ENCODE measurements around the gene FBXW5.
A peak's percentile ranks its signal among the peaks of the same experiment; 100 is the strongest.

Gene FBXW5

DNA sequence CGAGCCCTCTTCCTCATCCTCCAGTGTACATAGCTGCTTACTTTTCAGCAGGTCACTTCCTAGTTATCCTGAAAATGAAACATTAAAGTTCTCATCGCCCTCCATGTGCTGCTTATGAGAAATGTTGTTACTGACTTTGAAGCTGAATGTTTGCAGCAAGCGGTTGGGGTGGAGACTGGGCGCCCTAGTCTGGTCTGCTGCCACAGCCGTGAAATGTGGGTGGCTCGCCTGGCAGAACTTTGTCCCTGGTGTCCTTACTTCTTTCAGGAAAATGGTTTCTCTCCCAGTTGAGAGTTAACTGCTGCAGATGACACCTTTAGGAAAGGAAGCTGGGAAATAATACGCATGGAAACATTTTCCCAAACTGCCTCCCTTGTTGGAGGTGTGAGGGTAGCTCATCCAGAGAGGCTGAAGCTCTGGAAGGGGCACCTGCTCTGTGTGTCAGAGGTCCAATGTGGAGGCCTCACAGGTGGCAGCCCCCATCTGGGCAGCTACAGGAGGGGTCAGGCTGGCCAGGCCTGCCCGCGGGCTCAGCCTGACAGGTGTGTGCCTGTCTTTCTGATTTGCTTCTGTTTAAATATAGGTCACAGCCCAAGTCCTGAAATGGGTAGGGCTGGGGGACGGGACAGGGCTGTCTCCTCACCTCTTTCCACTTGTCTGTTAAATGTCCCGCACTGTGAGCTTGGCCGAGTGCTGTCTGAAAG lies 34.2 kb downstream of the FBXW5 start:
- CTCF ChIA-PET: interaction anchor here (0.7 to 0.8 kb wide), 2 partner anchors 19 to 119 kb away, joined by 3 to 4 read pairs; no protein-coding TSS in a partner anchor
- DNase-seq (ENCODE audit: low read depth, low spot score): no peak
- TF ChIP-seq, protein P1, sequence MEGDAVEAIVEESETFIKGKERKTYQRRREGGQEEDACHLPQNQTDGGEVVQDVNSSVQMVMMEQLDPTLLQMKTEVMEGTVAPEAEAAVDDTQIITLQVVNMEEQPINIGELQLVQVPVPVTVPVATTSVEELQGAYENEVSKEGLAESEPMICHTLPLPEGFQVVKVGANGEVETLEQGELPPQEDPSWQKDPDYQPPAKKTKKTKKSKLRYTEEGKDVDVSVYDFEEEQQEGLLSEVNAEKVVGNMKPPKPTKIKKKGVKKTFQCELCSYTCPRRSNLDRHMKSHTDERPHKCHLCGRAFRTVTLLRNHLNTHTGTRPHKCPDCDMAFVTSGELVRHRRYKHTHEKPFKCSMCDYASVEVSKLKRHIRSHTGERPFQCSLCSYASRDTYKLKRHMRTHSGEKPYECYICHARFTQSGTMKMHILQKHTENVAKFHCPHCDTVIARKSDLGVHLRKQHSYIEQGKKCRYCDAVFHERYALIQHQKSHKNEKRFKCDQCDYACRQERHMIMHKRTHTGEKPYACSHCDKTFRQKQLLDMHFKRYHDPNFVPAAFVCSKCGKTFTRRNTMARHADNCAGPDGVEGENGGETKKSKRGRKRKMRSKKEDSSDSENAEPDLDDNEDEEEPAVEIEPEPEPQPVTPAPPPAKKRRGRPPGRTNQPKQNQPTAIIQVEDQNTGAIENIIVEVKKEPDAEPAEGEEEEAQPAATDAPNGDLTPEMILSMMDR (IDR thresholded peaks at IDR 0.05; ENCODE audit: insufficient read depth, low read length, missing control alignments): no peak
- no peak overlapping the region for H3K4me3 ChIP-seq (ENCODE audit: low read depth, low read length)
- POLR2A ChIA-PET: no interaction called here

DNA sequence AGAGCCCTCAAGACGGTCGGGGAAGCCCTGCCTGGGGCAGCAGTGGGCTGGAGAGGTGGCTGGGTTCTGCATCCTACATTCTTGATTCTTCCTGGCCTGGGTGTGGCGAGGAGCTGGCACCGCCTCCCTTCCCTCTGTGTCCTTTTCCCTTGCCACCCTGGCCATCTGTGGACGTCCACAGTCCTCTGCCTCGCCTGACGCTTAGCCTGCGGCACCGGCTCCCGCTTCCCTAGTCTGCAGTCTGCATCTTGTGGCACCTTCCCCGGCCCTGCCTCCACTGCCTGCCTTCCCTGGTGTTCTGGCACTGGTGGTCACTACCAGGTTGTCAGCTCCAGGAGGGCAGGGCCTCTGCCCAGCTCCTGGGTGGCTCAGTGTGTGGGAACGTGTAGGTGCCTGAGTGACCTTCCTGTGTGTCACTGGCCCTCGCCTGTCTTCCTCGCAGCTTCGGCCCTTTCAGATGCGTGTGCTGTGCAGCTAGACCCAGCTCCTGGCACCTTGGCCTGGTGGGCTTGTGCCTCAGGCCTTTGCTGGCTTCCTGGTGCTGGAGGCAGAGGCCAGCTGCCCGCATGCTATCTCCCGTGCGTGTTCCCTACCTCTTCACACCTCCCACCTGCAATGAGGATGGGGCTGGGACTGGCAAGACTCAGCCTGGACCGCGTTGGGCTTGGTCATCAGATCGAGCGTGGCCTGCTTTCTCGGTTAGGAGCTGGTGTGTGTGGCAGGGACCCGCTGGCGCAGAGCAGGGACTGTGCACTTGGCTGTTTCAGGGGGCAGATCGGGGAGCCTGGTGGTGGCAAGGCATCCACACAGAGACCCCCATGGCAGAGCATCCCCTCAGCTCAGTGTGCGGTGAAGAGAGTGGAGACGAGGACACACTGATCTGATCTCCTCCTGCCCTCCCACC lies 37.3 kb downstream of the FBXW5 start:
- ChIA-PET CTCF (no interaction called here), POLR2A (no interaction called here)
- no peak for DNase-seq (ENCODE audit: low read depth, low spot score)
- TF ChIP-seq, protein P1 (IDR thresholded peaks at IDR 0.05; ENCODE audit: insufficient read depth, low read length, missing control alignments): no peak
- H3K4me3 ChIP-seq (ENCODE audit: low read depth, low read length): no peak overlapping the region

DNA sequence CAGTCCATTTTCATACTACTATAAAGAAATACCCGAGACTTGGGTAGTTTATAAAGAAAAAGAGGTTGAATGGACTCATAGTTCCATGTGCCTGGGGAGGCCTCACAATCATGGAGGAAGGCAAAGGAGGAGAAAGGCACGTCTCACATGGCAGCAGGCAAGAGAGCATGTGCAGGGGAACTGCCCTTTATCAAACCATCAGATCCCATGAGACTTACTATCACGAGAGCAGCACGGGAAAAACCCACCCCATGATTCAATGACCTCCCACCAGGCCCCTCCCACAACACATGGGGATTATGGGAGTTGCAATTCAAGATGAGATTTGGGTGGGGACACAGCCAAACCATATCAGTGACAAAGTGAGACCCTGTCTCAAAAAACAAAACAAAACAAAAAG lies 38.3 kb downstream of the FBXW5 start:
- TF ChIP-seq, protein P1 (IDR thresholded peaks at IDR 0.05; ENCODE audit: insufficient read depth, low read length, missing control alignments): no peak
- no peak for DNase-seq (ENCODE audit: low read depth, low spot score)
- no peak overlapping the region for H3K4me3 ChIP-seq (ENCODE audit: low read depth, low read length)
- ChIA-PET CTCF (no interaction called here), POLR2A (interaction anchor here (0.6 kb wide), 1 partner anchor 855 kb away, joined by 3 read pairs; no protein-coding TSS in a partner anchor)

DNA sequence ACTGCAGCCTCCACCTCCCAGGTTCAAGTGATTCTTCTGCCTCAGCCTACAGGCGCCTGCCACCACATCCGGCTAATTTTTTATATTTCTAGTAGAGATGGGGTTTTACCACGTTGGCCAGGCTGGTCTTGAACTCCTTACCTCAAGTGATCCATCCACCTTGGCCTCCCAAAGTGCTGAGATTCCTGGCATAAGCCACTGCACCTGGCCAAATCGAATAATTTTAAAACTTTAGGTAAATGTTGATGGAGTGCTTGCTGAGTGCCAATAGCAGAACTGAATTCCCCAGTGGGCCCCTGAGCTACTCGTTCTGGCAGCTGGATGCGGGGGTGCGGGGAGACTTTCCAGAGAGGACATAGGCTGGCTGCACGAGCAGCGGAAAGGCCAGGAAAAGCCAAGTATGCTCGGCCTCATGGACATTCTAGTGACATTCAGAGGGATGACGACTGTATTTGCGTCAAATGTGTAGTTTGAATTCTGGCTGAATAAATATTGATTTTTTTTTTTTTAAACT lies 41.4 kb downstream of the FBXW5 start:
- CTCF ChIA-PET: no interaction called here

DNA sequence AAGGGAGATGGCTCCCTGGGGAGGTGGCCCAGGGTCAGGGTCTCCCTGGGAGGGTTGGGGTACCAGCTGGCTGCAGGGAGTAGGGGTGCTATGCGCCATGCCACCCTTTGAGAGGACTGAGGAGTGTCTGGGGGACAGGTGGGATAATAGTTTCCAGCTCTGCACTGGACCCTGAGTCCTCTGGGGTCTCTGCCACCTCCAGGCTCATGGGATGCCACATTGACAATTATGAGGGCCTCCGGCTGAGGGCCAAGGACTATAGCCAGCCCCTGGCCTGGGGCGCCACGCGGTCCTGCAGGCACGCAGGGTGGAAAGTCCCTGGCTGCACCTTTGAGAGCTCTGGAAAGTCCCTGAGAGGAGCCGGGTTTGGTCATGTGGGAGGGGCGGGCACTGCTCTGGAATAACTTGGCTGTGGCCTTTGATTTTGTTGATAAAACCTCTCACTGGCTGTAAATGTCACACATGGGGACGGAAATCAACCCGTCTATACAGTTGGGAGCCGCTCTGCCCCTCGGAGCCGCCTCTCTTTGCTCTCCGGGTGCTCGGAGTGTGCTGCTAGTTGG lies 42.2 kb downstream of the FBXW5 start:
- no peak overlapping the region for H3K4me3 ChIP-seq (ENCODE audit: low read depth, low read length)
- TF ChIP-seq, protein P1 (IDR thresholded peaks at IDR 0.05; ENCODE audit: insufficient read depth, low read length, missing control alignments): no peak
- ChIA-PET CTCF (interaction anchor here (0.9 kb wide), 1 partner anchor 162 kb away, joined by 3 read pairs; no protein-coding TSS in a partner anchor), POLR2A (no interaction called here)
- DNase-seq (ENCODE audit: low read depth, low spot score): peak; percentile 14

More for the DNA sequence above, 41.4 kb downstream of the FBXW5 start:
- TF ChIP-seq, protein P1 (IDR thresholded peaks at IDR 0.05; ENCODE audit: insufficient read depth, low read length, missing control alignments): no peak
- POLR2A ChIA-PET: no interaction called here
- no peak for DNase-seq (ENCODE audit: low read depth, low spot score)
- H3K4me3 ChIP-seq (ENCODE audit: low read depth, low read length): no peak overlapping the region
